Keratinocyte (primary cell): ENCODE results near the gene LIME1. TPM values are rescaled to one million over a fixed set of nuclear protein-coding genes. Genes with fewer than 3 reads are reported as not detected.

ENCODE experiments used
- DNase-seq: peaks from one replicate; pipeline ENCODE4 v3.0.0-alpha.2; 2011; ENCODE audit warnings: low read depth, missing footprints, low spot score
- FAIRE-seq: peaks from 2 replicates; lab custom pipeline; 2011; peaks lifted over from hg19 to GRCh38; lab: Jason Lieb, UNC
- H2AFZ ChIP-seq: 2 replicates; pipeline ENCODE4 v1.6.0; 2012; ENCODE audit warnings: low read length, control low read depth, inconsistent platforms; ENCODE audit not compliant: control insufficient read depth
- H3K27ac ChIP-seq: 2 replicates; pipeline ENCODE4 v1.5.1; 2011; ENCODE audit warnings: low read length; ENCODE audit not compliant: control insufficient read depth, insufficient read depth
- H3K27me3 ChIP-seq: 3 replicates; pipeline ENCODE4 v1.6.0; 2011; ENCODE audit warnings: low read length; ENCODE audit not compliant: control insufficient read depth, insufficient read depth; ENCODE audit errors: extremely low read depth
- H3K36me3 ChIP-seq, 2 experiments: 2 replicates in 1 of 2; 3 replicates in 1 of 2; pipeline ENCODE4 v1.5.1; 2011; ENCODE audit warnings: low read length in 2 of 2, mild to moderate bottlenecking in 1 of 2; ENCODE audit not compliant: control insufficient read depth in 2 of 2, insufficient read depth in 2 of 2; ENCODE audit errors: extremely low read depth in 1 of 2
- H3K4me1 ChIP-seq: 3 replicates; pipeline ENCODE4 v1.5.1; 2011; ENCODE audit warnings: low read length; ENCODE audit not compliant: control insufficient read depth, insufficient read depth; ENCODE audit errors: extremely low read depth
- H3K4me2 ChIP-seq: 3 replicates; pipeline ENCODE4 v1.6.0; 2011; ENCODE audit warnings: low read depth, low read length; ENCODE audit not compliant: control insufficient read depth, insufficient read depth; ENCODE audit errors: extremely low read depth
- H3K4me3 ChIP-seq, 3 experiments: fragments of 200-600 bp in 1 of 3; sonication (generic) in 1 of 3; 2 replicates in 2 of 3; 3 replicates in 1 of 3; pipeline ENCODE4 v1.5.1; 2011 to 2016; ENCODE audit warnings: low read length in 3 of 3, mild to moderate bottlenecking in 3 of 3, control low read depth in 2 of 3, inconsistent platforms in 1 of 3, low read depth in 1 of 3, mixed read lengths in 1 of 3, mixed run types in 1 of 3, moderate library complexity in 1 of 3; ENCODE audit not compliant: control insufficient read depth in 2 of 3, insufficient read depth in 2 of 3; ENCODE audit errors: extremely low read depth in 1 of 3
- H3K79me2 ChIP-seq: 2 replicates; pipeline ENCODE4 v1.6.0; 2012; ENCODE audit warnings: low read length; ENCODE audit not compliant: control insufficient read depth, insufficient read depth
- H3K9ac ChIP-seq: 3 replicates; pipeline ENCODE4 v1.6.0; 2011; ENCODE audit warnings: low read length; ENCODE audit not compliant: control insufficient read depth, insufficient read depth; ENCODE audit errors: extremely low read depth
- H3K9me1 ChIP-seq: 3 replicates; pipeline ENCODE4 v1.6.0; 2011; ENCODE audit warnings: low read length; ENCODE audit not compliant: control insufficient read depth, insufficient read depth; ENCODE audit errors: extremely low read depth
- H3K9me3 ChIP-seq: 2 replicates; pipeline ENCODE4 v1.5.1; 2012; ENCODE audit warnings: low read depth, low read length; ENCODE audit not compliant: control insufficient read depth
- H4K20me1 ChIP-seq: 3 replicates; pipeline ENCODE4 v1.6.0; 2011; ENCODE audit warnings: low read length; ENCODE audit not compliant: control insufficient read depth, insufficient read depth; ENCODE audit errors: extremely low read depth
- CTCF ChIP-seq, 3 experiments: IDR thresholded peaks in 1 of 3; conservative IDR thresholded peaks in 1 of 3; optimal IDR thresholded peaks in 1 of 3; 2 replicates in 2 of 3; 3 replicates in 1 of 3; pipeline versions ENCODE3 to v1.5.1; 2011; ENCODE audit warnings: low read length in 3 of 3, mild to moderate bottlenecking in 3 of 3, moderate library complexity in 2 of 3, control low read depth in 1 of 3, inconsistent platforms in 1 of 3; ENCODE audit not compliant: insufficient read depth in 2 of 3; ENCODE audit errors: extremely low read depth in 1 of 3
- EZH2 ChIP-seq: IDR thresholded peaks from one replicate; pipeline ENCODE4 v1.6.1; 2012; ENCODE audit warnings: inconsistent platforms, mild to moderate bottlenecking, low read length, moderate library complexity
- dilution Hi-C: fragments of 300-500 bp; cut with MboI; formaldehyde crosslinking; loops from one replicate; pipeline ENCODE4 v1.7.0; 2020; ENCODE audit warnings: low sequenced_read_pairs; ENCODE audit not compliant: extremely low pct_ligation_motif_present
- polyA plus RNA-seq, 5 experiments: library from polyadenylated mRNA; depleted of rRNA in 3 of 5; stranded (reverse) in 3 of 5; stranded (forward) in 1 of 5; unstranded in 1 of 5; fragments of >200 nt; gene quantifications; 1 replicate in 1 of 5; 2 replicates in 3 of 5; 3 replicates in 1 of 5; pipeline versions ENCODE4 v1.2.1 to v1.2.3, GENCODE V29; 2011 to 2012; ENCODE audit warnings: missing spikeins in 2 of 5, low read depth in 1 of 5, low replicate concordance in 1 of 5

The LIME1 gene
- polyA plus RNA-seq, 1 donor (not counting 4 experiments of a cell fraction or from before 2014, with no cell fraction given), result 0.75 TPM

DNA sequence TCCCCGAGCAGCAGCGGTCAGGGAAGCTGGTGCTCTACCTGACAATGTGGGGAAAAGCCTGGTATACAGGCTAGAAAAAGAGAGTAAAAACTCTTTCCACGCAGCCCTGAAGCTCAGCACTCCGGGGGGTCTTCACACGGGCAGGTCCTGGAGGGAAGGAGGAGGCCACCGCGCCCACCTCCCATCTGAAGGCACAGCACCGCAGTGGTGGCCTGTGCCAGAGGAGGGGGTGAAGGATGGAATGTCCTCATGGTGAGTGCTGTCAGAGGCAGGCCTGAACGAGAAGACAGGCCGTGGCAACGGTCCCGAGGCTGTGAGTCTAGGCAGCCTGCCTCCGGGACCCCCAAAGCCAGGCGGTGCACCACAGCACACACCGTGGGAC lies 9.0 kb downstream of the LIME1 start:
- Histone ChIP-seq H3K27me3 (no peaks in the 10 kb centered on the region), H2AFZ (no peak overlapping the region), H3K79me2 (no peaks in the 10 kb centered on the region), H4K20me1 (no peaks in the 10 kb centered on the region), H3K9me1 (no peaks in the 10 kb centered on the region), H3K36me3 (peaks cover 2 to 7% of the 10 kb centered on the region in 2 experiments), H3K4me3 (no peak overlapping the region), H3K4me1 (peaks cover 12% of the 10 kb centered on the region), H3K9ac (no peak overlapping the region), H3K27ac (no peak overlapping the region), H3K4me2 (no peak overlapping the region), H3K9me3 (no peaks in the 10 kb centered on the region)
- dilution Hi-C loops, result no loop called here
- no peak for FAIRE-seq
- no peak for DNase-seq
- no peak for TF ChIP-seq EZH2
- TF ChIP-seq CTCF (optimal IDR thresholded peaks at IDR 0.05 in 1 of 3, IDR thresholded peaks at IDR 0.05 in 1 of 3, conservative IDR thresholded peaks at IDR 0.05 in 1 of 3; ENCODE audit: extremely low read depth in 1 of 3, insufficient read depth in 2 of 3, low read length in 3 of 3), result no peak

DNA sequence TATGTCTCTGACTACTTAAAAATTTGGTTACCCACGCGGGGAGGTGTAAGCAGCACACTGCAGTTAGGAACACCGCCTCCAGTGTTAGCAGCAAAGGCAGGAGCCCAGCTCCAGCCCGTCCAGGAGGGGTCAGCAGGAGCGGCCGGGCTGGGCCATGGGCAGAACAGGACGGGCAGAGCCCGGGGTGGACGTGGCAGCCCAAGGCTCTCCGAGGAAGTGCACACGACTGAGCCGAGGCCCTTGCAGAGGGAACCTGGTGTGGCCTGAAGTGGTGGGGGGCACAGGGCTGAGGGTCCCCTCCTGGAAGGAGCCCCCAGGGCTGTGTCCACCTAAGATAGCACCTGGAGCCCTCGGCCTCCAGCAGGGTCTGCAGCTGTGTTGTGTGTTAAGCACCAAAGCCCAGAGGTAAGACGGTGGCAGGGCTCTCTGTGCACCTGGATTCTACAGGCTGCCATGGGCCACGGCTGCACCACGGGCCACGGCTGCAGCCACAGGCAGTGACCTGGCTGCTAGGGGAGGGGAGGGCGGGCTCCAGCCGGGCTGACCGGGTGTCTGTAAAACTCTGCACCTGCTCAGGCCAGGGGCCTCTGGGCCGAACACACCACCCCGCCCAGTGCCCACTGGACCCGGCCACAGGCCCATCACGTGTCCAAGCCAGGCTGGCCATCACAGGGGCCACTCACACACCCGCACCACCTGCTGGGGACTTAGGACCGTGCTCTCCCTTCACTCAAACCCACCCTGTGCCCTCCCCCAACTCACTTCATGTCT lies 9.7 kb downstream of the LIME1 start:
- Histone ChIP-seq H3K27me3 (no peaks in the 10 kb centered on the region), H3K27ac (no peak overlapping the region), H3K36me3 (peaks cover 2 to 7% of the 10 kb centered on the region in 2 experiments), H3K79me2 (no peaks in the 10 kb centered on the region), H3K4me3 (no peak overlapping the region), H2AFZ (no peak overlapping the region), H3K9me1 (no peaks in the 10 kb centered on the region), H3K9ac (no peak overlapping the region), H3K9me3 (no peaks in the 10 kb centered on the region), H3K4me1 (peaks cover 8% of the 10 kb centered on the region), H4K20me1 (no peaks in the 10 kb centered on the region), H3K4me2 (no peak overlapping the region)
- no peak for FAIRE-seq
- dilution Hi-C loops, result no loop called here
- DNase-seq, result no peak
- no peak for TF ChIP-seq CTCF (optimal IDR thresholded peaks at IDR 0.05 in 1 of 3, IDR thresholded peaks at IDR 0.05 in 1 of 3, conservative IDR thresholded peaks at IDR 0.05 in 1 of 3; ENCODE audit: extremely low read depth in 1 of 3, insufficient read depth in 2 of 3, low read length in 3 of 3)
- no peak for TF ChIP-seq EZH2
